Measurements from ENCODE around the gene SHC3. TPM values are rescaled to one million over a fixed set of nuclear protein-coding genes. Genes with fewer than 3 reads are reported as not detected.
A peak's percentile ranks its signal among the peaks of the same experiment; 100 is the strongest.

Gene SHC3
- polyA plus RNA-seq, 4 donors: 0.27 to 1.5 (median 0.57) TPM; not detected in 1

GRCh38 chr9:89079391-89079790, 99.2 kb downstream of the SHC3 start:
- no peaks in the 10 kb centered on the region for H3K36me3 ChIP-seq (ENCODE audit: control insufficient read depth in 3 of 3, insufficient read depth in 2 of 3, low read depth in 1 of 3, low read length in 3 of 3)
- DNase-seq (no peak), FAIRE-seq (no peak)
- 60 to 70% (median 64%) methylated on average over 2 of the region's 2 CpGs for WGBS, 3 donors
- no peak overlapping the region for H3K4me3 ChIP-seq (ENCODE audit: low read depth in 1 of 3, low read length in 3 of 3)
- peak overlapping the region in 1 of 3 donors; percentile 29 for H3K27ac ChIP-seq (ENCODE audit: low read depth in 1 of 3, low read length in 2 of 3)
- H3K4me1 ChIP-seq (ENCODE audit: control insufficient read depth in 3 of 3, insufficient read depth in 2 of 3, low read depth in 1 of 3, low read length in 2 of 3): no peaks in the 10 kb centered on the region
- peaks cover 0 to 14% of the 10 kb centered on the region in 2 donors for H3K9me3 ChIP-seq (ENCODE audit: control insufficient read depth in 2 of 2, insufficient read depth in 1 of 2, low read depth in 1 of 2, low read length in 1 of 2)
- no peaks in the 10 kb centered on the region for H3K27me3 ChIP-seq (ENCODE audit: control insufficient read depth in 3 of 3, insufficient read depth in 3 of 3, low read length in 3 of 3)

GRCh38 chr9:89078860-89079259, 99.8 kb downstream of the SHC3 start:
- H3K27ac ChIP-seq (ENCODE audit: low read depth in 1 of 3, low read length in 2 of 3): no peak overlapping the region
- no peaks in the 10 kb centered on the region for H3K27me3 ChIP-seq (ENCODE audit: control insufficient read depth in 3 of 3, insufficient read depth in 3 of 3, low read length in 3 of 3)
- 65 to 74% (median 71%) methylated on average over 6 of the region's 6 CpGs for WGBS, 3 donors
- FAIRE-seq (no peak), DNase-seq (no peak)
- H3K4me1 ChIP-seq (ENCODE audit: control insufficient read depth in 3 of 3, insufficient read depth in 2 of 3, low read depth in 1 of 3, low read length in 2 of 3): no peaks in the 10 kb centered on the region
- peaks cover 0 to 14% of the 10 kb centered on the region in 2 donors for H3K9me3 ChIP-seq (ENCODE audit: control insufficient read depth in 2 of 2, insufficient read depth in 1 of 2, low read depth in 1 of 2, low read length in 1 of 2)
- H3K36me3 ChIP-seq (ENCODE audit: control insufficient read depth in 3 of 3, insufficient read depth in 2 of 3, low read depth in 1 of 3, low read length in 3 of 3): no peaks in the 10 kb centered on the region
- no peak overlapping the region for H3K4me3 ChIP-seq (ENCODE audit: low read depth in 1 of 3, low read length in 3 of 3)

GRCh38 chr9:89078421-89078820, 100.2 kb downstream of the SHC3 start:
- Histone ChIP-seq H3K4me3 (ENCODE audit: low read depth in 1 of 3, low read length in 3 of 3) (no peak overlapping the region), H3K36me3 (ENCODE audit: control insufficient read depth in 3 of 3, insufficient read depth in 2 of 3, low read depth in 1 of 3, low read length in 3 of 3) (no peaks in the 10 kb centered on the region), H3K27ac (ENCODE audit: low read depth in 1 of 3, low read length in 2 of 3) (no peak overlapping the region), H3K27me3 (ENCODE audit: control insufficient read depth in 3 of 3, insufficient read depth in 3 of 3, low read length in 3 of 3) (no peaks in the 10 kb centered on the region), H3K9me3 (ENCODE audit: control insufficient read depth in 2 of 2, insufficient read depth in 1 of 2, low read depth in 1 of 2, low read length in 1 of 2) (peaks cover 0 to 10% of the 10 kb centered on the region in 2 donors), H3K4me1 (ENCODE audit: control insufficient read depth in 3 of 3, insufficient read depth in 2 of 3, low read depth in 1 of 3, low read length in 2 of 3) (no peaks in the 10 kb centered on the region)
- FAIRE-seq (no peak), DNase-seq (no peak)
- WGBS, 3 donors: 72 to 80% (median 78%) methylated on average over 6 of the region's 6 CpGs

- WGBS, 3 donors: 15 to 35% (median 30%) methylated on average over 7 of the region's 7 CpGs
- Histone ChIP-seq H3K9me3 (ENCODE audit: control insufficient read depth in 2 of 2, insufficient read depth in 1 of 2, low read depth in 1 of 2, low read length in 1 of 2) (peaks cover 0 to 1% of the 10 kb centered on the region in 2 donors), H3K27me3 (ENCODE audit: control insufficient read depth in 3 of 3, insufficient read depth in 3 of 3, low read length in 3 of 3) (no peaks in the 10 kb centered on the region), H3K4me3 (ENCODE audit: low read depth in 1 of 3, low read length in 3 of 3) (no peak overlapping the region), H3K4me1 (ENCODE audit: control insufficient read depth in 3 of 3, insufficient read depth in 2 of 3, low read depth in 1 of 3, low read length in 2 of 3) (no peaks in the 10 kb centered on the region), H3K27ac (ENCODE audit: low read depth in 1 of 3, low read length in 2 of 3) (no peak overlapping the region), H3K36me3 (ENCODE audit: control insufficient read depth in 3 of 3, insufficient read depth in 2 of 3, low read depth in 1 of 3, low read length in 3 of 3) (no peaks in the 10 kb centered on the region)
- peak in 1 of 2 donors; percentile 73 for DNase-seq
- FAIRE-seq: no peak
Measured at GRCh38 chr9:89077519-89077918, 101.1 kb downstream of the SHC3 start.

GRCh38 chr9:89073397-89073796, 105.2 kb downstream of the SHC3 start:
- DNase-seq (no peak), FAIRE-seq (no peak)
- H3K27me3 ChIP-seq (ENCODE audit: control insufficient read depth in 3 of 3, insufficient read depth in 3 of 3, low read length in 3 of 3): no peaks in the 10 kb centered on the region
- H3K27ac ChIP-seq (ENCODE audit: low read depth in 1 of 3, low read length in 2 of 3): no peak overlapping the region
- H3K4me1 ChIP-seq (ENCODE audit: control insufficient read depth in 3 of 3, insufficient read depth in 2 of 3, low read depth in 1 of 3, low read length in 2 of 3): no peaks in the 10 kb centered on the region
- no peak overlapping the region for H3K4me3 ChIP-seq (ENCODE audit: low read depth in 1 of 3, low read length in 3 of 3)
- no peaks in the 10 kb centered on the region for H3K36me3 ChIP-seq (ENCODE audit: control insufficient read depth in 3 of 3, insufficient read depth in 2 of 3, low read depth in 1 of 3, low read length in 3 of 3)
- H3K9me3 ChIP-seq (ENCODE audit: control insufficient read depth in 2 of 2, insufficient read depth in 1 of 2, low read depth in 1 of 2, low read length in 1 of 2): no peaks in the 10 kb centered on the region
- WGBS, 3 donors: 91 to 95% (median 92%) methylated on average over 3 of the region's 3 CpGs

- no peak overlapping the region for H3K27ac ChIP-seq (ENCODE audit: low read depth in 1 of 3, low read length in 2 of 3)
- H3K4me3 ChIP-seq (ENCODE audit: low read depth in 1 of 3, low read length in 3 of 3): no peak overlapping the region
- no peaks in the 10 kb centered on the region for H3K27me3 ChIP-seq (ENCODE audit: control insufficient read depth in 3 of 3, insufficient read depth in 3 of 3, low read length in 3 of 3)
- no peak for DNase-seq
- H3K4me1 ChIP-seq (ENCODE audit: control insufficient read depth in 3 of 3, insufficient read depth in 2 of 3, low read depth in 1 of 3, low read length in 2 of 3): no peaks in the 10 kb centered on the region
- H3K9me3 ChIP-seq (ENCODE audit: control insufficient read depth in 2 of 2, insufficient read depth in 1 of 2, low read depth in 1 of 2, low read length in 1 of 2): no peaks in the 10 kb centered on the region
- no peaks in the 10 kb centered on the region for H3K36me3 ChIP-seq (ENCODE audit: control insufficient read depth in 3 of 3, insufficient read depth in 2 of 3, low read depth in 1 of 3, low read length in 3 of 3)
- no peak for FAIRE-seq
- WGBS, 3 donors: 77 to 83% (median 81%) methylated on average over 4 of the region's 4 CpGs
Measured at GRCh38 chr9:89071591-89071990, 107.0 kb downstream of the SHC3 start.

GRCh38 chr9:89066835-89067234, 111.8 kb downstream of the SHC3 start:
- H3K27me3 ChIP-seq (ENCODE audit: control insufficient read depth in 3 of 3, insufficient read depth in 3 of 3, low read length in 3 of 3): no peaks in the 10 kb centered on the region
- H3K36me3 ChIP-seq (ENCODE audit: control insufficient read depth in 3 of 3, insufficient read depth in 2 of 3, low read depth in 1 of 3, low read length in 3 of 3): no peaks in the 10 kb centered on the region
- WGBS, 3 donors: 54 to 73% (median 69%) methylated on average over 4 of the region's 4 CpGs
- H3K9me3 ChIP-seq (ENCODE audit: control insufficient read depth in 2 of 2, insufficient read depth in 1 of 2, low read depth in 1 of 2, low read length in 1 of 2): no peaks in the 10 kb centered on the region
- no peak overlapping the region for H3K27ac ChIP-seq (ENCODE audit: low read depth in 1 of 3, low read length in 2 of 3)
- DNase-seq (no peak), FAIRE-seq (no peak)
- H3K4me1 ChIP-seq (ENCODE audit: control insufficient read depth in 3 of 3, insufficient read depth in 2 of 3, low read depth in 1 of 3, low read length in 2 of 3): no peaks in the 10 kb centered on the region
- H3K4me3 ChIP-seq (ENCODE audit: low read depth in 1 of 3, low read length in 3 of 3): no peak overlapping the region

- 75 to 76% (median 76%) methylated on average over 6 of the region's 6 CpGs for WGBS, 3 donors
Measured at GRCh38 chr9:89065921-89066320, 112.7 kb downstream of the SHC3 start.

GRCh38 chr9:89060790-89061189, 117.8 kb downstream of the SHC3 start:
- Histone ChIP-seq H3K36me3 (ENCODE audit: control insufficient read depth in 3 of 3, insufficient read depth in 2 of 3, low read depth in 1 of 3, low read length in 3 of 3) (no peaks in the 10 kb centered on the region), H3K4me3 (ENCODE audit: low read depth in 1 of 3, low read length in 3 of 3) (no peak overlapping the region), H3K9me3 (ENCODE audit: control insufficient read depth in 2 of 2, insufficient read depth in 1 of 2, low read depth in 1 of 2, low read length in 1 of 2) (no peaks in the 10 kb centered on the region), H3K27ac (ENCODE audit: low read depth in 1 of 3, low read length in 2 of 3) (no peak overlapping the region), H3K4me1 (ENCODE audit: control insufficient read depth in 3 of 3, insufficient read depth in 2 of 3, low read depth in 1 of 3, low read length in 2 of 3) (no peaks in the 10 kb centered on the region), H3K27me3 (ENCODE audit: control insufficient read depth in 3 of 3, insufficient read depth in 3 of 3, low read length in 3 of 3) (no peaks in the 10 kb centered on the region)
- DNase-seq: no peak
- 92 to 95% (median 92%) methylated on average over 5 of the region's 5 CpGs for WGBS, 3 donors
- no peak for FAIRE-seq

More at GRCh38 chr9:89065921-89066320, 112.7 kb downstream of the SHC3 start:
- Histone ChIP-seq H3K9me3 (ENCODE audit: control insufficient read depth in 2 of 2, insufficient read depth in 1 of 2, low read depth in 1 of 2, low read length in 1 of 2) (no peaks in the 10 kb centered on the region), H3K27ac (ENCODE audit: low read depth in 1 of 3, low read length in 2 of 3) (no peak overlapping the region), H3K27me3 (ENCODE audit: control insufficient read depth in 3 of 3, insufficient read depth in 3 of 3, low read length in 3 of 3) (no peaks in the 10 kb centered on the region), H3K4me3 (ENCODE audit: low read depth in 1 of 3, low read length in 3 of 3) (no peak overlapping the region), H3K36me3 (ENCODE audit: control insufficient read depth in 3 of 3, insufficient read depth in 2 of 3, low read depth in 1 of 3, low read length in 3 of 3) (no peaks in the 10 kb centered on the region), H3K4me1 (ENCODE audit: control insufficient read depth in 3 of 3, insufficient read depth in 2 of 3, low read depth in 1 of 3, low read length in 2 of 3) (no peaks in the 10 kb centered on the region)
- FAIRE-seq: no peak
- no peak for DNase-seq

Measured in small intestine (tissue), 7 donors.